HEK293 (cell line): ENCODE results near the gene C9orf43.

Experiments
- CTCF ChIA-PET: fragments of 350-600 bp; formaldehyde crosslinking; extraction: SDS; loops from one replicate; lab custom pipeline; 2021; ENCODE audit warnings: antibody characterized with exemption; lab: Yijun Ruan, JAX
- POLR2A ChIA-PET: fragments of 300-600 bp; formaldehyde crosslinking; extraction: SDS; loops from one replicate; lab custom pipeline; 2020; ENCODE audit warnings: antibody characterized with exemption, inconsistent platforms; lab: Yijun Ruan, JAX
- H3K27ac ChIP-seq: fragments of 200-500 bp; sonication (Bioruptor generic); 2 replicates; pipeline ENCODE4 v1.5.1; 2014; ENCODE audit warnings: low read depth, low read length, control low read depth, inconsistent platforms; ENCODE audit errors: extremely low read depth
- H3K36me3 ChIP-seq, 2 experiments: fragments of 200-500 bp in 1 of 2; sonication (Bioruptor generic) in 1 of 2; 1 replicate in 1 of 2; 2 replicates in 1 of 2; pipeline ENCODE4 v1.5.1; 2014 to 2017; ENCODE audit warnings: inconsistent platforms in 2 of 2, low read length in 2 of 2; ENCODE audit not compliant: control insufficient read depth in 2 of 2, insufficient read depth in 1 of 2
- H3K4me1 ChIP-seq: fragments of 200-500 bp; sonication (Bioruptor generic); 2 replicates; pipeline ENCODE4 v1.5.1; 2014; ENCODE audit warnings: mild to moderate bottlenecking, low read length, inconsistent platforms; ENCODE audit not compliant: control insufficient read depth, insufficient read depth
- H3K4me3 ChIP-seq: 2 replicates; pipeline ENCODE4 v1.5.1; 2011; ENCODE audit warnings: low read depth, mild to moderate bottlenecking, control low read depth, low read length, moderate library complexity
- H3K9me3 ChIP-seq: fragments of 200-500 bp; sonication (Bioruptor generic); 2 replicates; pipeline ENCODE4 v1.5.1; 2014; ENCODE audit warnings: low read depth, low read length, inconsistent platforms; ENCODE audit not compliant: control insufficient read depth, insufficient read depth
- GFI1B ChIP-seq: fragments of 450-650 bp; formaldehyde crosslinking; IDR thresholded peaks from 2 replicates; pipeline ENCODE4 v1.5.1; 2016; ENCODE audit warnings: missing biosample characterization, missing genetic modification characterization
- HOXA7 ChIP-seq: sonication (generic); formaldehyde crosslinking; IDR thresholded peaks from 2 replicates; pipeline ENCODE4 v1.8.1; 2022; ENCODE audit warnings: missing genetic modification reagents, borderline replicate concordance
- RBAK ChIP-seq: fragments of 450-650 bp; formaldehyde crosslinking; IDR thresholded peaks from 2 replicates; pipeline ENCODE4 v1.5.1; 2016; ENCODE audit warnings: missing biosample characterization, missing genetic modification characterization
- SP7 ChIP-seq: fragments of 450-650 bp; formaldehyde crosslinking; IDR thresholded peaks from 2 replicates; pipeline ENCODE4 v1.5.1; 2016; ENCODE audit warnings: missing biosample characterization, missing genetic modification characterization
- ZBTB1 ChIP-seq: fragments of 450-650 bp; formaldehyde crosslinking; IDR thresholded peaks from 2 replicates; pipeline ENCODE4 v1.5.1; 2016; ENCODE audit warnings: missing biosample characterization, missing genetic modification characterization
- ZFP37 ChIP-seq: fragments of 450-650 bp; formaldehyde crosslinking; IDR thresholded peaks from 2 replicates; pipeline ENCODE4 v1.5.1; 2016; ENCODE audit warnings: missing biosample characterization, missing genetic modification characterization
- ZNF140 ChIP-seq: fragments of 450-650 bp; formaldehyde crosslinking; IDR thresholded peaks from 2 replicates; pipeline ENCODE4 v1.5.1; 2016; ENCODE audit warnings: missing biosample characterization, missing genetic modification characterization
- ZNF624 ChIP-seq: fragments of 450-650 bp; formaldehyde crosslinking; IDR thresholded peaks from 2 replicates; pipeline ENCODE4 v1.5.1; 2017; ENCODE audit warnings: missing biosample characterization, missing genetic modification characterization
- ZNF629 ChIP-seq: fragments of 450-650 bp; formaldehyde crosslinking; IDR thresholded peaks from 2 replicates; pipeline ENCODE4 v1.5.1; 2017; ENCODE audit warnings: missing biosample characterization, missing genetic modification characterization
- ZNF677 ChIP-seq: fragments of 450-650 bp; IDR thresholded peaks from 2 replicates; pipeline ENCODE4 v1.5.0; 2018; ENCODE audit warnings: missing biosample characterization, mild to moderate bottlenecking, missing genetic modification characterization, moderate library complexity
- ZNF791 ChIP-seq: fragments of 450-650 bp; formaldehyde crosslinking; IDR thresholded peaks from 2 replicates; pipeline ENCODE4 v1.5.1; 2016; ENCODE audit warnings: missing biosample characterization, missing genetic modification characterization
- TF ChIP-seq, protein P1 (sequence below): fragments of 450-650 bp; formaldehyde crosslinking; IDR thresholded peaks from 2 replicates; pipeline ENCODE4 v1.5.1; 2016; ENCODE audit warnings: missing biosample characterization, missing genetic modification characterization, borderline replicate concordance
- TF ChIP-seq, protein P2 (sequence below): fragments of 450-650 bp; formaldehyde crosslinking; IDR thresholded peaks from 2 replicates; pipeline ENCODE4 v1.5.1; 2016; ENCODE audit warnings: missing biosample characterization, missing genetic modification characterization, borderline replicate concordance
- TF ChIP-seq, protein P3 (sequence below): fragments of 450-650 bp; formaldehyde crosslinking; IDR thresholded peaks from 2 replicates; pipeline ENCODE4 v1.5.1; 2016; ENCODE audit warnings: missing biosample characterization, missing genetic modification characterization
- TF ChIP-seq, protein P4 (sequence below): fragments of 450-650 bp; formaldehyde crosslinking; IDR thresholded peaks from 2 replicates; pipeline ENCODE4 v1.5.1; 2016; ENCODE audit warnings: missing biosample characterization, missing genetic modification characterization
- TF ChIP-seq, protein P5 (sequence below): fragments of 450-650 bp; formaldehyde crosslinking; IDR thresholded peaks from 2 replicates; pipeline ENCODE4 v1.5.1; 2016; ENCODE audit warnings: missing biosample characterization, missing genetic modification characterization
- TF ChIP-seq, protein P6 (sequence below): IDR thresholded peaks from 2 replicates; pipeline ENCODE4 v1.6.1; 2011; ENCODE audit warnings: mild to moderate bottlenecking, low read depth, low read length, borderline replicate concordance
- TF ChIP-seq, protein P7 (sequence below): fragments of 450-650 bp; formaldehyde crosslinking; IDR thresholded peaks from 2 replicates; pipeline ENCODE4 v1.5.1; 2017; ENCODE audit warnings: missing biosample characterization, missing genetic modification characterization

The C9orf43 gene

DNA sequence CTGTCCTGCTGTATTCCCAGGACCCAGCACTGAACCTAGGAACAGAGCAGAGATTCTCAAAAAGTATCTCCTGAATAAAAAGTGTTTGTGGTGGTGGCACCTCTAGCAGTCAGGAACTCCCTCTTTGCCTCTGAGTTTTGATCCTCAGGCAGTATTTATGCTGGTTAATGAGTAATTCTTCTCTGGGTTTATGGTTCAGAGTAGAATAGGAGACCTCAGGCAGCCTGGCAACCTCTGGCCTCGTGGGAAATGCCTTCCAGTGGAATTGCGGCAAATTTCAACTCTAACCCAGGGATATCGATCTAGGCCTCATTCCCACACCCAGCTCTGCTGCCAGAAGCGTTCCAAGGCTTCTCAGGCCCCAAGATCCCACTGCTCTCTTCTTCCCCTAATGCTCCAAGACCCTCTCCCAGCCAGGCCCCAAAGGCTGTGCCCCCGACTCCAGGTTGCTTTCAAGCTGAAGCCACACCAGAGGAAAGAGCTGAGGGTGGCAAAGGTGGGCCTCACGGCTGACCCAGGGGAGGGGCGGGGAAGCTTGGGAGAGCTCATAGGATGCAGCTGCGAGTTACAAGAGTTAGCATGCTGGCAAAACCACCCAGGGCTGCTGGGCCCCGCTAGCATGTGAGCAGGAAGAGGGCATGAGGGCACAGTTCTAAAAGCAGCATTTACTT is 22.9 kb upstream of the C9orf43 start (continued):
- TF ChIP-seq, protein P1, sequence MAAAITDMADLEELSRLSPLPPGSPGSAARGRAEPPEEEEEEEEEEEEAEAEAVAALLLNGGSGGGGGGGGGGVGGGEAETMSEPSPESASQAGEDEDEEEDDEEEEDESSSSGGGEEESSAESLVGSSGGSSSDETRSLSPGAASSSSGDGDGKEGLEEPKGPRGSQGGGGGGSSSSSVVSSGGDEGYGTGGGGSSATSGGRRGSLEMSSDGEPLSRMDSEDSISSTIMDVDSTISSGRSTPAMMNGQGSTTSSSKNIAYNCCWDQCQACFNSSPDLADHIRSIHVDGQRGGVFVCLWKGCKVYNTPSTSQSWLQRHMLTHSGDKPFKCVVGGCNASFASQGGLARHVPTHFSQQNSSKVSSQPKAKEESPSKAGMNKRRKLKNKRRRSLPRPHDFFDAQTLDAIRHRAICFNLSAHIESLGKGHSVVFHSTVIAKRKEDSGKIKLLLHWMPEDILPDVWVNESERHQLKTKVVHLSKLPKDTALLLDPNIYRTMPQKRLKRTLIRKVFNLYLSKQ (tag by site-specific recombination): no peak
- TF ChIP-seq ZNF624 (tag by site-specific recombination) (no peak), ZNF629 (tag by site-specific recombination) (no peak), ZFP37 (no peak), ZNF677 (tag by site-specific recombination) (no peak), SP7 (no peak), HOXA7 (CRISPR knock-in tag) (no peak), ZNF140 (tag by site-specific recombination) (no peak)
- TF ChIP-seq, protein P2, sequence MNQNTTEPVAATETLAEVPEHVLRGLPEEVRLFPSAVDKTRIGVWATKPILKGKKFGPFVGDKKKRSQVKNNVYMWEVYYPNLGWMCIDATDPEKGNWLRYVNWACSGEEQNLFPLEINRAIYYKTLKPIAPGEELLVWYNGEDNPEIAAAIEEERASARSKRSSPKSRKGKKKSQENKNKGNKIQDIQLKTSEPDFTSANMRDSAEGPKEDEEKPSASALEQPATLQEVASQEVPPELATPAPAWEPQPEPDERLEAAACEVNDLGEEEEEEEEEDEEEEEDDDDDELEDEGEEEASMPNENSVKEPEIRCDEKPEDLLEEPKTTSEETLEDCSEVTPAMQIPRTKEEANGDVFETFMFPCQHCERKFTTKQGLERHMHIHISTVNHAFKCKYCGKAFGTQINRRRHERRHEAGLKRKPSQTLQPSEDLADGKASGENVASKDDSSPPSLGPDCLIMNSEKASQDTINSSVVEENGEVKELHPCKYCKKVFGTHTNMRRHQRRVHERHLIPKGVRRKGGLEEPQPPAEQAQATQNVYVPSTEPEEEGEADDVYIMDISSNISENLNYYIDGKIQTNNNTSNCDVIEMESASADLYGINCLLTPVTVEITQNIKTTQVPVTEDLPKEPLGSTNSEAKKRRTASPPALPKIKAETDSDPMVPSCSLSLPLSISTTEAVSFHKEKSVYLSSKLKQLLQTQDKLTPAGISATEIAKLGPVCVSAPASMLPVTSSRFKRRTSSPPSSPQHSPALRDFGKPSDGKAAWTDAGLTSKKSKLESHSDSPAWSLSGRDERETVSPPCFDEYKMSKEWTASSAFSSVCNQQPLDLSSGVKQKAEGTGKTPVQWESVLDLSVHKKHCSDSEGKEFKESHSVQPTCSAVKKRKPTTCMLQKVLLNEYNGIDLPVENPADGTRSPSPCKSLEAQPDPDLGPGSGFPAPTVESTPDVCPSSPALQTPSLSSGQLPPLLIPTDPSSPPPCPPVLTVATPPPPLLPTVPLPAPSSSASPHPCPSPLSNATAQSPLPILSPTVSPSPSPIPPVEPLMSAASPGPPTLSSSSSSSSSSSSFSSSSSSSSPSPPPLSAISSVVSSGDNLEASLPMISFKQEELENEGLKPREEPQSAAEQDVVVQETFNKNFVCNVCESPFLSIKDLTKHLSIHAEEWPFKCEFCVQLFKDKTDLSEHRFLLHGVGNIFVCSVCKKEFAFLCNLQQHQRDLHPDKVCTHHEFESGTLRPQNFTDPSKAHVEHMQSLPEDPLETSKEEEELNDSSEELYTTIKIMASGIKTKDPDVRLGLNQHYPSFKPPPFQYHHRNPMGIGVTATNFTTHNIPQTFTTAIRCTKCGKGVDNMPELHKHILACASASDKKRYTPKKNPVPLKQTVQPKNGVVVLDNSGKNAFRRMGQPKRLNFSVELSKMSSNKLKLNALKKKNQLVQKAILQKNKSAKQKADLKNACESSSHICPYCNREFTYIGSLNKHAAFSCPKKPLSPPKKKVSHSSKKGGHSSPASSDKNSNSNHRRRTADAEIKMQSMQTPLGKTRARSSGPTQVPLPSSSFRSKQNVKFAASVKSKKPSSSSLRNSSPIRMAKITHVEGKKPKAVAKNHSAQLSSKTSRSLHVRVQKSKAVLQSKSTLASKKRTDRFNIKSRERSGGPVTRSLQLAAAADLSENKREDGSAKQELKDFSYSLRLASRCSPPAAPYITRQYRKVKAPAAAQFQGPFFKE (tag by site-specific recombination): no peak

DNA sequence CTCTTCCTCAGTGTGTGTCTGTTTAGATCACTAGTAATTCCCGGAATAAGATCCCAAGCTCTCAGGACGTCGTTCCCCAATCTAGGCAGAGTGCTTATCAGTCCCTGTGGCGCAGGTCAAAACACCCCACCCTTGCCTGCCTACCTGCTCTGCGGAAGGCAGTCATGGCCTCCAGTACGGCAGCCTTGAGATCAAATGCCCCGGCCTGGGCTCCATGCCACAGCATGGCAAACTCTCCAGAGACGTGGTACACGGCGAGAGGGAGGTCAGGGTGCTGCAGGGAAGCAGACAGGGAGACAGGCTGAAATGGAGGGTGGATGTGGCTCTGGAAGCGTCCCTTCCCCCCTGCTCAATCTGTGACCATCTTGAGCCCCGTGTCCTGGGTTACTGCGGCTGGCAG is 21.7 kb upstream of the C9orf43 start:
- TF ChIP-seq, protein P3, sequence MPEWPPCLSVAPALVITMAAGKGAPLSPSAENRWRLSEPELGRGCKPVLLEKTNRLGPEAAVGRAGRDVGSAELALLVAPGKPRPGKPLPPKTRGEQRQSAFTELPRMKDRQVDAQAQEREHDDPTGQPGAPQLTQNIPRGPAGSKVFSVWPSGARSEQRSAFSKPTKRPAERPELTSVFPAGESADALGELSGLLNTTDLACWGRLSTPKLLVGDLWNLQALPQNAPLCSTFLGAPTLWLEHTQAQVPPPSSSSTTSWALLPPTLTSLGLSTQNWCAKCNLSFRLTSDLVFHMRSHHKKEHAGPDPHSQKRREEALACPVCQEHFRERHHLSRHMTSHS: no peak
- no peak for TF ChIP-seq RBAK
- TF ChIP-seq, protein P4, sequence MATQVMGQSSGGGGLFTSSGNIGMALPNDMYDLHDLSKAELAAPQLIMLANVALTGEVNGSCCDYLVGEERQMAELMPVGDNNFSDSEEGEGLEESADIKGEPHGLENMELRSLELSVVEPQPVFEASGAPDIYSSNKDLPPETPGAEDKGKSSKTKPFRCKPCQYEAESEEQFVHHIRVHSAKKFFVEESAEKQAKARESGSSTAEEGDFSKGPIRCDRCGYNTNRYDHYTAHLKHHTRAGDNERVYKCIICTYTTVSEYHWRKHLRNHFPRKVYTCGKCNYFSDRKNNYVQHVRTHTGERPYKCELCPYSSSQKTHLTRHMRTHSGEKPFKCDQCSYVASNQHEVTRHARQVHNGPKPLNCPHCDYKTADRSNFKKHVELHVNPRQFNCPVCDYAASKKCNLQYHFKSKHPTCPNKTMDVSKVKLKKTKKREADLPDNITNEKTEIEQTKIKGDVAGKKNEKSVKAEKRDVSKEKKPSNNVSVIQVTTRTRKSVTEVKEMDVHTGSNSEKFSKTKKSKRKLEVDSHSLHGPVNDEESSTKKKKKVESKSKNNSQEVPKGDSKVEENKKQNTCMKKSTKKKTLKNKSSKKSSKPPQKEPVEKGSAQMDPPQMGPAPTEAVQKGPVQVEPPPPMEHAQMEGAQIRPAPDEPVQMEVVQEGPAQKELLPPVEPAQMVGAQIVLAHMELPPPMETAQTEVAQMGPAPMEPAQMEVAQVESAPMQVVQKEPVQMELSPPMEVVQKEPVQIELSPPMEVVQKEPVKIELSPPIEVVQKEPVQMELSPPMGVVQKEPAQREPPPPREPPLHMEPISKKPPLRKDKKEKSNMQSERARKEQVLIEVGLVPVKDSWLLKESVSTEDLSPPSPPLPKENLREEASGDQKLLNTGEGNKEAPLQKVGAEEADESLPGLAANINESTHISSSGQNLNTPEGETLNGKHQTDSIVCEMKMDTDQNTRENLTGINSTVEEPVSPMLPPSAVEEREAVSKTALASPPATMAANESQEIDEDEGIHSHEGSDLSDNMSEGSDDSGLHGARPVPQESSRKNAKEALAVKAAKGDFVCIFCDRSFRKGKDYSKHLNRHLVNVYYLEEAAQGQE (tag by site-specific recombination): no peak
- no peak for TF ChIP-seq GFI1B (tag by site-specific recombination)
- TF ChIP-seq, protein P5, sequence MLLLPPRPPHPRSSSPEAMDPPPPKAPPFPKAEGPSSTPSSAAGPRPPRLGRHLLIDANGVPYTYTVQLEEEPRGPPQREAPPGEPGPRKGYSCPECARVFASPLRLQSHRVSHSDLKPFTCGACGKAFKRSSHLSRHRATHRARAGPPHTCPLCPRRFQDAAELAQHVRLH (tag by site-specific recombination): no peak
- TF ChIP-seq, protein P6, sequence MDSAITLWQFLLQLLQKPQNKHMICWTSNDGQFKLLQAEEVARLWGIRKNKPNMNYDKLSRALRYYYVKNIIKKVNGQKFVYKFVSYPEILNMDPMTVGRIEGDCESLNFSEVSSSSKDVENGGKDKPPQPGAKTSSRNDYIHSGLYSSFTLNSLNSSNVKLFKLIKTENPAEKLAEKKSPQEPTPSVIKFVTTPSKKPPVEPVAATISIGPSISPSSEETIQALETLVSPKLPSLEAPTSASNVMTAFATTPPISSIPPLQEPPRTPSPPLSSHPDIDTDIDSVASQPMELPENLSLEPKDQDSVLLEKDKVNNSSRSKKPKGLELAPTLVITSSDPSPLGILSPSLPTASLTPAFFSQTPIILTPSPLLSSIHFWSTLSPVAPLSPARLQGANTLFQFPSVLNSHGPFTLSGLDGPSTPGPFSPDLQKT: no peak
- no peak for TF ChIP-seq ZBTB1 (tag by site-specific recombination)
- TF ChIP-seq, protein P7, sequence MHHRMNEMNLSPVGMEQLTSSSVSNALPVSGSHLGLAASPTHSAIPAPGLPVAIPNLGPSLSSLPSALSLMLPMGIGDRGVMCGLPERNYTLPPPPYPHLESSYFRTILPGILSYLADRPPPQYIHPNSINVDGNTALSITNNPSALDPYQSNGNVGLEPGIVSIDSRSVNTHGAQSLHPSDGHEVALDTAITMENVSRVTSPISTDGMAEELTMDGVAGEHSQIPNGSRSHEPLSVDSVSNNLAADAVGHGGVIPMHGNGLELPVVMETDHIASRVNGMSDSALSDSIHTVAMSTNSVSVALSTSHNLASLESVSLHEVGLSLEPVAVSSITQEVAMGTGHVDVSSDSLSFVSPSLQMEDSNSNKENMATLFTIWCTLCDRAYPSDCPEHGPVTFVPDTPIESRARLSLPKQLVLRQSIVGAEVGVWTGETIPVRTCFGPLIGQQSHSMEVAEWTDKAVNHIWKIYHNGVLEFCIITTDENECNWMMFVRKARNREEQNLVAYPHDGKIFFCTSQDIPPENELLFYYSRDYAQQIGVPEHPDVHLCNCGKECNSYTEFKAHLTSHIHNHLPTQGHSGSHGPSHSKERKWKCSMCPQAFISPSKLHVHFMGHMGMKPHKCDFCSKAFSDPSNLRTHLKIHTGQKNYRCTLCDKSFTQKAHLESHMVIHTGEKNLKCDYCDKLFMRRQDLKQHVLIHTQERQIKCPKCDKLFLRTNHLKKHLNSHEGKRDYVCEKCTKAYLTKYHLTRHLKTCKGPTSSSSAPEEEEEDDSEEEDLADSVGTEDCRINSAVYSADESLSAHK (tag by site-specific recombination): no peak
- no peak for TF ChIP-seq ZNF791 (tag by site-specific recombination)
- Histone ChIP-seq H3K4me3 (no peak overlapping the region), H3K9me3 (no peaks in the 10 kb centered on the region), H3K4me1 (no peaks in the 10 kb centered on the region), H3K27ac (no peak overlapping the region), H3K36me3 (peaks cover 0 to 71% of the 10 kb centered on the region in 2 experiments; a peak in 1 of 3 replicates)
- CTCF ChIA-PET: no interaction called here
- POLR2A ChIA-PET: interaction anchor here (0.7 to 1.5 kb wide), 2 partner anchors 10 to 12 kb away, joined by 3 to 7 read pairs; partner anchors contain the start of gene HDHD3
